Urothelium cell line (cell line): Measurements from ENCODE around the gene PDXDC1.
"Not testable (repeated sequence)": the region's sequence is repeated elsewhere in the genome, so short reads cannot be mapped to it uniquely, and the experiment has no call there.

Experiments
- DNase-seq: peaks from one replicate; pipeline ENCODE4 v3.0.0; 2011; ENCODE audit warnings: low spot score, mixed read lengths
- FAIRE-seq: peaks from 2 replicates; lab custom pipeline; 2011; peaks lifted over from hg19 to GRCh38; lab: Jason Lieb, UNC

Gene PDXDC1

GRCh38 chr16:15034266-15035162 lies 59.7 kb downstream of the PDXDC1 start:
- no peak for DNase-seq
- no peak for FAIRE-seq

GRCh38 chr16:15035163-15035729 lies 60.4 kb downstream of the PDXDC1 start:
- FAIRE-seq = no peak
- DNase-seq = no peak

- FAIRE-seq (no peak), DNase-seq (no peak)
Measured at GRCh38 chr16:15037003-15037402, 62.2 kb downstream of the PDXDC1 start.

GRCh38 chr16:15037745-15038144 lies 62.9 kb downstream of the PDXDC1 start:
- DNase-seq (no peak), FAIRE-seq (no peak)

GRCh38 chr16:15038689-15039088 lies 63.9 kb downstream of the PDXDC1 start:
- FAIRE-seq (no peak), DNase-seq (no peak)

- no peak for DNase-seq
- FAIRE-seq = no peak
Measured at GRCh38 chr16:15041271-15042004, 66.6 kb downstream of the PDXDC1 start.

GRCh38 chr16:15043344-15043743 lies 68.5 kb downstream of the PDXDC1 start:
- DNase-seq = no peak

GRCh38 chr16:15044286-15044685 lies 69.5 kb downstream of the PDXDC1 start:
- no peak for FAIRE-seq
- no peak for DNase-seq

More at GRCh38 chr16:15043344-15043743, 68.5 kb downstream of the PDXDC1 start:
- no peak for FAIRE-seq

GRCh38 chr16:15045270-15045669 lies 70.4 kb downstream of the PDXDC1 start:
- DNase-seq, FAIRE-seq: not testable (repeated sequence)

- DNase-seq = no peak
- FAIRE-seq = no peak
Measured at GRCh38 chr16:15046692-15047376, 72.0 kb downstream of the PDXDC1 start.

GRCh38 chr16:15049581-15050180 lies 74.9 kb downstream of the PDXDC1 start:
- DNase-seq (no peak), FAIRE-seq (no peak)

GRCh38 chr16:15050440-15050839 lies 75.6 kb downstream of the PDXDC1 start:
- FAIRE-seq, DNase-seq: not testable (repeated sequence)

GRCh38 chr16:15051387-15051951 lies 76.6 kb downstream of the PDXDC1 start:
- FAIRE-seq = no peak

GRCh38 chr16:15052747-15053476 lies 78.1 kb downstream of the PDXDC1 start:
- DNase-seq (no peak), FAIRE-seq (no peak)

More at GRCh38 chr16:15051387-15051951, 76.6 kb downstream of the PDXDC1 start:
- DNase-seq = no peak

GRCh38 chr16:15053904-15054303 lies 79.1 kb downstream of the PDXDC1 start:
- DNase-seq (no peak), FAIRE-seq (no peak)

GRCh38 chr16:15054357-15055140 lies 79.7 kb downstream of the PDXDC1 start:
- no peak for FAIRE-seq
- no peak for DNase-seq

- DNase-seq (no peak), FAIRE-seq (no peak)
Measured at GRCh38 chr16:15055141-15056053, 80.6 kb downstream of the PDXDC1 start.
